OCI-LY3 (cell line): ENCODE measurements around the gene TPSD1.
"Not testable (repeated sequence)": the region's sequence is repeated elsewhere in the genome, so short reads cannot be mapped to it uniquely, and the experiment has no call there.

Source experiments
- EZH2phosphoT487 ChIP-seq: fragments of 200-600 bp; shearing (Covaris generic); IDR thresholded peaks from 2 replicates; pipeline ENCODE4 v1.6.1; 2018; ENCODE audit warnings: antibody characterized with exemption, mixed run types, low read depth
- TF ChIP-seq, protein P1 (sequence below): fragments of 200-600, 300-600 bp; sonication (generic); IDR thresholded peaks from 2 replicates; pipeline ENCODE4 v1.5.1; 2014; ENCODE audit warnings: antibody characterized with exemption, low read length, low read depth

- TF ChIP-seq, protein P1, sequence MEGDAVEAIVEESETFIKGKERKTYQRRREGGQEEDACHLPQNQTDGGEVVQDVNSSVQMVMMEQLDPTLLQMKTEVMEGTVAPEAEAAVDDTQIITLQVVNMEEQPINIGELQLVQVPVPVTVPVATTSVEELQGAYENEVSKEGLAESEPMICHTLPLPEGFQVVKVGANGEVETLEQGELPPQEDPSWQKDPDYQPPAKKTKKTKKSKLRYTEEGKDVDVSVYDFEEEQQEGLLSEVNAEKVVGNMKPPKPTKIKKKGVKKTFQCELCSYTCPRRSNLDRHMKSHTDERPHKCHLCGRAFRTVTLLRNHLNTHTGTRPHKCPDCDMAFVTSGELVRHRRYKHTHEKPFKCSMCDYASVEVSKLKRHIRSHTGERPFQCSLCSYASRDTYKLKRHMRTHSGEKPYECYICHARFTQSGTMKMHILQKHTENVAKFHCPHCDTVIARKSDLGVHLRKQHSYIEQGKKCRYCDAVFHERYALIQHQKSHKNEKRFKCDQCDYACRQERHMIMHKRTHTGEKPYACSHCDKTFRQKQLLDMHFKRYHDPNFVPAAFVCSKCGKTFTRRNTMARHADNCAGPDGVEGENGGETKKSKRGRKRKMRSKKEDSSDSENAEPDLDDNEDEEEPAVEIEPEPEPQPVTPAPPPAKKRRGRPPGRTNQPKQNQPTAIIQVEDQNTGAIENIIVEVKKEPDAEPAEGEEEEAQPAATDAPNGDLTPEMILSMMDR: not testable (repeated sequence)
- not testable (repeated sequence) for TF ChIP-seq EZH2phosphoT487
Observed at GRCh38 chr16:1256296-1256873, 516 bp downstream of the TPSD1 start.
